ENCODE measurements around the gene ADAM17.

- no peak for TF ChIP-seq CTCF (conservative IDR thresholded peaks at IDR 0.05 in 1 of 2, IDR thresholded peaks at IDR 0.05 in 1 of 2; ENCODE audit: low read depth in 1 of 2, low read length in 2 of 2)
- TF ChIP-seq EZH2 (IDR thresholded peaks at IDR 0.05; ENCODE audit: low read length, missing control alignments) = no peak
These were observed 23.0 kb upstream of the ADAM17 start for GRCh38 chr2:9578467-9579235.

Data from fibroblast of lung (primary cell).